IPS-11a (cell line): ENCODE measurements around the gene JAKMIP3.
"Not testable (repeated sequence)": the region's sequence is repeated elsewhere in the genome, so short reads cannot be mapped to it uniquely, and the experiment has no call there.

Experiments used
- H3K4me3 ChIP-seq: one replicate; pipeline ENCODE4 v1.5.1; 2013; ENCODE audit warnings: low read depth, low read length, control low read depth

Gene JAKMIP3

GRCh38 chr10:132064082-132064755 is 1.5 kb upstream of the JAKMIP3 start:
- no peak overlapping the region for H3K4me3 ChIP-seq

GRCh38 chr10:132064771-132065437 is 842 bp upstream of the JAKMIP3 start:
- no peak overlapping the region for H3K4me3 ChIP-seq

GRCh38 chr10:132066186-132066585 is 440 bp downstream of the JAKMIP3 start:
- no peak overlapping the region for H3K4me3 ChIP-seq

- H3K4me3 ChIP-seq, result no peak overlapping the region
Measured at GRCh38 chr10:132066812-132067211, 1.1 kb downstream of the JAKMIP3 start.

GRCh38 chr10:132068431-132069121 is 2.8 kb downstream of the JAKMIP3 start:
- H3K4me3 ChIP-seq, result no peak overlapping the region

- no peak overlapping the region for H3K4me3 ChIP-seq
Measured at GRCh38 chr10:132069122-132069848, 3.5 kb downstream of the JAKMIP3 start.

- H3K4me3 ChIP-seq, result no peak overlapping the region
Measured at GRCh38 chr10:132069849-132070182, 4.1 kb downstream of the JAKMIP3 start.

GRCh38 chr10:132070724-132071123 is 5.0 kb downstream of the JAKMIP3 start:
- H3K4me3 ChIP-seq, result no peak overlapping the region

GRCh38 chr10:132071667-132072066 is 5.9 kb downstream of the JAKMIP3 start:
- no peak overlapping the region for H3K4me3 ChIP-seq

GRCh38 chr10:132075909-132076577 is 10.3 kb downstream of the JAKMIP3 start:
- no peak overlapping the region for H3K4me3 ChIP-seq

- H3K4me3 ChIP-seq, result no peak overlapping the region
Measured at GRCh38 chr10:132076578-132077081, 10.9 kb downstream of the JAKMIP3 start.

GRCh38 chr10:132077091-132077490 is 11.3 kb downstream of the JAKMIP3 start:
- H3K4me3 ChIP-seq, result no peak overlapping the region

GRCh38 chr10:132078746-132079345 is 13.1 kb downstream of the JAKMIP3 start:
- no peak overlapping the region for H3K4me3 ChIP-seq

- not testable (repeated sequence) for H3K4me3 ChIP-seq
Measured at GRCh38 chr10:132084384-132084783, 18.6 kb downstream of the JAKMIP3 start.

GRCh38 chr10:132093236-132093635 is 27.5 kb downstream of the JAKMIP3 start:
- H3K4me3 ChIP-seq, result not testable (repeated sequence)

GRCh38 chr10:132094581-132095234 is 29.0 kb downstream of the JAKMIP3 start:
- no peak overlapping the region for H3K4me3 ChIP-seq

- no peak overlapping the region for H3K4me3 ChIP-seq
Measured at GRCh38 chr10:132095403-132096113, 29.8 kb downstream of the JAKMIP3 start.

GRCh38 chr10:132096223-132096622 is 30.5 kb downstream of the JAKMIP3 start:
- H3K4me3 ChIP-seq, result no peak overlapping the region

GRCh38 chr10:132096863-132097478 is 31.2 kb downstream of the JAKMIP3 start:
- no peak overlapping the region for H3K4me3 ChIP-seq
